IPS DF 6.9 (cell line): Measurements from ENCODE around the gene SNTG2.

Source experiments
- DNase-seq: peaks from one replicate; pipeline ENCODE4 v3.0.0-alpha.2; 2013; ENCODE audit warnings: low read depth, low spot score
- H3K27ac ChIP-seq: one replicate; pipeline ENCODE4 v1.5.1; 2013; ENCODE audit warnings: low read length, control low read depth
- H3K27me3 ChIP-seq: 2 replicates; pipeline ENCODE4 v1.6.1; 2013; ENCODE audit warnings: mild to moderate bottlenecking, low read length; ENCODE audit not compliant: control insufficient read depth, insufficient read depth
- H3K36me3 ChIP-seq: 2 replicates; pipeline ENCODE4 v1.6.1; 2013; ENCODE audit warnings: low read length; ENCODE audit not compliant: control insufficient read depth, insufficient read depth
- H3K4me1 ChIP-seq: 2 replicates; pipeline ENCODE4 v1.6.1; 2013; ENCODE audit warnings: low read length; ENCODE audit not compliant: control insufficient read depth, insufficient read depth
- H3K4me3 ChIP-seq: 2 replicates; pipeline ENCODE4 v1.5.1; 2013; ENCODE audit warnings: mild to moderate bottlenecking, low read length
- H3K9me3 ChIP-seq: 2 replicates; pipeline ENCODE4 v1.6.1; 2013; ENCODE audit warnings: low read length, inconsistent platforms; ENCODE audit not compliant: control insufficient read depth, insufficient read depth
- WGBS: extraction: QIAGEN DNeasy Blood & Tissue Kit; methylation state at CpG from one replicate; pipeline ENCODE4 v1.1.7; 2013; ENCODE audit warnings: mixed read lengths, missing lambda C conversion rate; ENCODE audit not compliant: insufficient read length, insufficient coverage; 5-methylcytosine and 5-hydroxymethylcytosine counted together

SNTG2 gene

GRCh38 chr2:1170241-1170640 is 219.6 kb downstream of the SNTG2 start:
- H3K9me3 ChIP-seq, result peaks cover 6% of the 10 kb centered on the region
- no CpG with 5 or more reads among the region's 15 CpGs for WGBS
- peaks cover 9% of the 10 kb centered on the region for H3K36me3 ChIP-seq
- no peak overlapping the region for H3K4me3 ChIP-seq
- H3K4me1 ChIP-seq, result no peaks in the 10 kb centered on the region
- DNase-seq, result no peak
- no peaks in the 10 kb centered on the region for H3K27me3 ChIP-seq
- H3K27ac ChIP-seq, result no peak overlapping the region

- Histone ChIP-seq H3K9me3 (peaks cover 8% of the 10 kb centered on the region), H3K27me3 (no peaks in the 10 kb centered on the region), H3K27ac (no peak overlapping the region), H3K36me3 (peaks cover 9% of the 10 kb centered on the region), H3K4me1 (no peaks in the 10 kb centered on the region), H3K4me3 (no peak overlapping the region)
- no peak for DNase-seq
- WGBS, result no CpG with 5 or more reads among the region's 5 CpGs
Observed at GRCh38 chr2:1170711-1171110, 220.1 kb downstream of the SNTG2 start.

DNA sequence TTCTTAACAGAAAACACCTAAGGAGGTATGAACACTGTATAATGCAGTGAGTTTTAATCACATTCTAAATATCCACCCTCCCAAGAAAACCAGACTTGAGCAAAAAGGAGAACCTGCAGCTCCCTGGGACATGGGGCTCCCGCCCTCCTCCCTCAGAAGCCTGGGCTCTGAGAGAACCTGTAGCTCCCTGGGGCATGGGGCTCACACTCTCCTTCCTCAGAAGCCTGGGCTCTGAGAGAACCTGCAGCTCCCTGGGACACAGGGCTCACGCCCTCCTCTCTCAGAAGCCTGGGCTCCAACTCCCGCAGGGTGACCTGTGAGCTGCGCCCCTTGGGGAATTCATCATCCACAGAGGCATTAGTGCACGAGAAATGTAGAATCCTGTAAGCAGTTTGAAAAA is 222.9 kb downstream of the SNTG2 start:
- H3K27ac ChIP-seq, result no peak overlapping the region
- no peak for DNase-seq
- H3K9me3 ChIP-seq, result peaks cover 8% of the 10 kb centered on the region
- no peak overlapping the region for H3K4me3 ChIP-seq
- H3K27me3 ChIP-seq, result no peaks in the 10 kb centered on the region
- peaks cover 5% of the 10 kb centered on the region for H3K36me3 ChIP-seq
- no peaks in the 10 kb centered on the region for H3K4me1 ChIP-seq
- WGBS, result no CpG with 5 or more reads among the region's 5 CpGs

DNA sequence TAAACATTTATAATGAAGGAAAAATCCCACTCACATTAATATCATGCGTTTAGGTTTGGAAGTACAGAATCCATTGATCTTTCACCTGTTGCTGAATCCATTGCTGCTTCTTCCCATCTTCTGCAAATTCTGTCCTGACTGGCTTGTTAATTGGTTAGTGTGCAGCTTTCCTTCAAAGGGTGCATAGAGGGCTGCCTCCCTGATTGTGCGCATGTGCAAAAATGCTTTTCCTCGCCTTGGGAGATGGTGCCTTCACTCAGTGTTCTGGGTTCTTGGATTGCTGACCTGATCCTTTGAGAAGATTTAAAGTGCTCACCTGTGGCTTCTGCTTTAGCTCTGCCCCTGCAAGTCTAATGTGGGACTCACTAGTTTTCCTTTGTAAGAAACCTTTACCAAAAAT is 231.2 kb downstream of the SNTG2 start:
- Histone ChIP-seq H3K4me1 (no peaks in the 10 kb centered on the region), H3K27ac (no peak overlapping the region), H3K4me3 (no peak overlapping the region), H3K9me3 (no peaks in the 10 kb centered on the region), H3K36me3 (no peaks in the 10 kb centered on the region), H3K27me3 (no peaks in the 10 kb centered on the region)
- no peak for DNase-seq
- no CpG with 5 or more reads among the region's 3 CpGs for WGBS

DNA sequence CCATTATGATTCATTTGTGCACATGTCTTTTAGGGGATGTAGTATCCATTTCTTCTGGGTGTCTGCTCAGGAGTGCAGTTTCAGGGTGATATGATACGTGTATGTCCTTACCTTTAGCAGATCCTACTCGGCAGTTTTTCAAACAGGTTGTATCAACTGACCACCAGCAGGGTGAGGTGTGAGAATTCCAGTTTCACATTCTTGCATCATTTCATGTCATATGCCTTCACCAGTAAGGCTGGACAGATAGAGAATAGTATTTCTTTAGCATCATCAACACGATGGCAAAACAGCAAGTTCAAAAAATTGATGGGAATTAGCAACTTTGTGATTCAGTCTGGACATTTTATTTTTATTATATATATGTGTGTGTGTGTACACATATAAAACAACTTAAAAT is 232.7 kb downstream of the SNTG2 start:
- H3K9me3 ChIP-seq, result no peaks in the 10 kb centered on the region
- no peak for DNase-seq
- no peak overlapping the region for H3K4me3 ChIP-seq
- no peaks in the 10 kb centered on the region for H3K4me1 ChIP-seq
- H3K27ac ChIP-seq, result no peak overlapping the region
- WGBS, result no CpG with 5 or more reads among the region's 3 CpGs
- no peaks in the 10 kb centered on the region for H3K36me3 ChIP-seq
- H3K27me3 ChIP-seq, result no peaks in the 10 kb centered on the region

DNA sequence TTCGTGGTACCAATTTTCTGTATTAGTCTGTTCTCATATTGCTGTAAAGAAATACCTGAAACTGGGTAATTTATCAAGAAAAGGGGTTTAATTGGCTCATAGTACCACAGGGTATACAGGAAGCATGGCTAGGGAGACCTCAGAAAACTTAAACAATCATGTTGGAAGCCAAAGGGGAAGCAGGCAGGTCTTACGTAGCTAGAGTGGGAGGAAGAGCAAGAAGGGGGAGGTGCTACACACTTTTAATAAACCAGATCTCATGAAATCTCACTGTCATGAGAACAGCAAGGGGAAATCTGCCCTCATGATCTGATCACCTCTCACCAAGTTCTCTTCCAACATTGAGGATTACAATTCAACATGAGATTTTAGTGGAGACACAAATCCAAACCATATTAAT is 235.8 kb downstream of the SNTG2 start:
- WGBS, result no CpG with 5 or more reads among the region's 2 CpGs

GRCh38 chr2:1187189-1187588 is 236.5 kb downstream of the SNTG2 start:
- Histone ChIP-seq H3K36me3 (no peaks in the 10 kb centered on the region), H3K27ac (no peak overlapping the region), H3K9me3 (no peaks in the 10 kb centered on the region), H3K4me1 (no peaks in the 10 kb centered on the region), H3K27me3 (no peaks in the 10 kb centered on the region), H3K4me3 (no peak overlapping the region)
- no peak for DNase-seq
- no CpG with 5 or more reads among the region's 3 CpGs for WGBS

More for the DNA sequence above, 235.8 kb downstream of the SNTG2 start:
- H3K9me3 ChIP-seq, result no peaks in the 10 kb centered on the region
- H3K36me3 ChIP-seq, result no peaks in the 10 kb centered on the region
- DNase-seq, result no peak
- H3K4me1 ChIP-seq, result no peaks in the 10 kb centered on the region
- H3K27ac ChIP-seq, result no peak overlapping the region
- no peaks in the 10 kb centered on the region for H3K27me3 ChIP-seq
- no peak overlapping the region for H3K4me3 ChIP-seq

GRCh38 chr2:1192121-1192520 is 241.5 kb downstream of the SNTG2 start:
- no peaks in the 10 kb centered on the region for H3K36me3 ChIP-seq
- no CpG with 5 or more reads among the region's 5 CpGs for WGBS

DNA sequence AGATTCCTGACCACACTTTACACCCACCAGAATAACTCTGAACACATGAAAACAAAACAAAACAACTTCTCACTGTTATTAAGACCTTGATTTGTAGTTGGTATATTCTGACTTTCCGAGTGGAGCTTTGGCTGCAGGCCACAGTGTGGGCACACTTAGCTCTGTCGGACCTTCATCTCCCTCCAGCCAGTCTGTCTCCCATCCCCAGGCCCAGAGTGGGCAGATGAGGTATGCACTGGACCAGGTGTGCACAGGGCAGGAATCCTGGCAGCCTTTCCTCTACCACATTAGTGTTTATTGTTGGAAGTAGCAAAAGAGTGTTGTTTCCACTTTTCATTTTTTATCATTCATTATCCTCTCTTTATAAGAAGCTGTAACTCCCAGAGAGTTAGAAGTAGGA is 243.2 kb downstream of the SNTG2 start:
- Histone ChIP-seq H3K9me3 (no peaks in the 10 kb centered on the region), H3K4me1 (no peaks in the 10 kb centered on the region), H3K36me3 (no peaks in the 10 kb centered on the region), H3K27ac (no peak overlapping the region), H3K4me3 (no peak overlapping the region), H3K27me3 (no peaks in the 10 kb centered on the region)
- WGBS, result no CpG with 5 or more reads among the region's 2 CpGs
- no peak for DNase-seq

More at GRCh38 chr2:1192121-1192520, 241.5 kb downstream of the SNTG2 start:
- DNase-seq, result no peak
- Histone ChIP-seq H3K27me3 (no peaks in the 10 kb centered on the region), H3K9me3 (no peaks in the 10 kb centered on the region), H3K4me1 (no peaks in the 10 kb centered on the region), H3K27ac (no peak overlapping the region), H3K4me3 (no peak overlapping the region)

- DNase-seq, result no peak
- WGBS, result no CpG with 5 or more reads among the region's 6 CpGs
- no peak overlapping the region for H3K27ac ChIP-seq
Observed at GRCh38 chr2:1203772-1204171, 253.1 kb downstream of the SNTG2 start.

DNA sequence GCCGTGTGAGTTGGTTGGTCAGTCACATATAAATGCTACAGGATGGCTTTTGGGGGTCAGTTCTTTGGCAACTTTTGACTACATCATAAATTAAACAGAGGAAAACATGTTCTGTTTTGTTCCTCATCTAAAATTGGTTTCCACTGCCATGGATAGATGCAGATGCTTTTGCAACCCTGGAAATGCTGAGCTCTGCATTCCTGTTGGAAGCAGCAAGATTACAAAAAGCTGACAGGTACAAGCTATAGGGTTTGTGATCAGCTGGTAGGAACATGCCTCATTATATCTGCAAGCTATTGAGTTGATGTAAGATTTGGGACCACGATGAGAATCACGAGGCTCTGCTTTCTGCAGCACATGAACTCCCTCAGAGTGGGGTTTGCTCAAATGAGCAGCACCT is 255.2 kb downstream of the SNTG2 start:
- H3K27me3 ChIP-seq, result no peaks in the 10 kb centered on the region
- no peaks in the 10 kb centered on the region for H3K36me3 ChIP-seq
- H3K4me1 ChIP-seq, result no peaks in the 10 kb centered on the region
- no peaks in the 10 kb centered on the region for H3K9me3 ChIP-seq
- no peak overlapping the region for H3K27ac ChIP-seq
- DNase-seq, result no peak
- WGBS, result no CpG with 5 or more reads among the region's 3 CpGs
- H3K4me3 ChIP-seq, result no peak overlapping the region

More at GRCh38 chr2:1203772-1204171, 253.1 kb downstream of the SNTG2 start:
- no peaks in the 10 kb centered on the region for H3K27me3 ChIP-seq
- no peaks in the 10 kb centered on the region for H3K36me3 ChIP-seq
- H3K9me3 ChIP-seq, result no peaks in the 10 kb centered on the region
- H3K4me1 ChIP-seq, result no peaks in the 10 kb centered on the region
- no peak overlapping the region for H3K4me3 ChIP-seq
